NK-92 (cell line): ENCODE results near the gene ELMO1.

Experiments
- DNase-seq: peaks from one replicate; lab custom pipeline; 2025; ENCODE audit not compliant: unreplicated experiment; lab: John Stamatoyannopoulos, UW

The ELMO1 gene

GRCh38 chr7:37108615-37109014, 340.0 kb downstream of the ELMO1 start:
- DNase-seq = no peak

- DNase-seq = no peak
These were observed 341.5 kb downstream of the ELMO1 start for GRCh38 chr7:37107047-37107750.

GRCh38 chr7:37105762-37106161, 342.9 kb downstream of the ELMO1 start:
- DNase-seq = no peak

- DNase-seq = no peak
These were observed 343.7 kb downstream of the ELMO1 start for GRCh38 chr7:37104822-37105518.

- DNase-seq = no peak
These were observed 346.0 kb downstream of the ELMO1 start for GRCh38 chr7:37102518-37103137.

GRCh38 chr7:37100735-37101331, 347.8 kb downstream of the ELMO1 start:
- DNase-seq = no peak

GRCh38 chr7:37098762-37099161, 349.9 kb downstream of the ELMO1 start:
- DNase-seq = no peak

GRCh38 chr7:37097983-37098382, 350.7 kb downstream of the ELMO1 start:
- no peak for DNase-seq

GRCh38 chr7:37097276-37097675, 351.4 kb downstream of the ELMO1 start:
- DNase-seq = no peak

- DNase-seq = no peak
These were observed 352.3 kb downstream of the ELMO1 start for GRCh38 chr7:37096341-37096740.

GRCh38 chr7:37095122-37095521, 353.5 kb downstream of the ELMO1 start:
- no peak for DNase-seq

- DNase-seq = no peak
These were observed 355.4 kb downstream of the ELMO1 start for GRCh38 chr7:37093257-37093656.

- no peak for DNase-seq
These were observed 356.1 kb downstream of the ELMO1 start for GRCh38 chr7:37092548-37092947.

GRCh38 chr7:37089972-37090371, 358.7 kb downstream of the ELMO1 start:
- DNase-seq = no peak

- no peak for DNase-seq
These were observed 363.1 kb downstream of the ELMO1 start for GRCh38 chr7:37085600-37085999.

GRCh38 chr7:37084303-37084702, 364.4 kb downstream of the ELMO1 start:
- no peak for DNase-seq

- DNase-seq = no peak
These were observed 365.2 kb downstream of the ELMO1 start for GRCh38 chr7:37083311-37084096.

- DNase-seq = no peak
These were observed 367.2 kb downstream of the ELMO1 start for GRCh38 chr7:37081436-37081835.

- DNase-seq = no peak
These were observed 369.2 kb downstream of the ELMO1 start for GRCh38 chr7:37079420-37079819.

- DNase-seq = no peak
These were observed 372.0 kb downstream of the ELMO1 start for GRCh38 chr7:37076668-37077067.

GRCh38 chr7:37074370-37074769, 374.3 kb downstream of the ELMO1 start:
- DNase-seq = no peak
